D721Med (cell line): ENCODE results near the gene SLC50A1.

ENCODE experiments used
- DNase-seq: peaks from one replicate; pipeline ENCODE4 v3.0.0; 2011; ENCODE audit warnings: low spot score; ENCODE audit not compliant: insufficient read length
- FAIRE-seq: peaks from 2 replicates; lab custom pipeline; 2011; peaks lifted over from hg19 to GRCh38; lab: Jason Lieb, UNC
- TF ChIP-seq, protein P1 (sequence below): IDR thresholded peaks from 2 replicates; pipeline ENCODE4 v1.5.1; 2012; ENCODE audit warnings: mild to moderate bottlenecking, control low read depth; ENCODE audit not compliant: insufficient read depth; ENCODE audit errors: missing control alignments

SLC50A1 gene

DNA sequence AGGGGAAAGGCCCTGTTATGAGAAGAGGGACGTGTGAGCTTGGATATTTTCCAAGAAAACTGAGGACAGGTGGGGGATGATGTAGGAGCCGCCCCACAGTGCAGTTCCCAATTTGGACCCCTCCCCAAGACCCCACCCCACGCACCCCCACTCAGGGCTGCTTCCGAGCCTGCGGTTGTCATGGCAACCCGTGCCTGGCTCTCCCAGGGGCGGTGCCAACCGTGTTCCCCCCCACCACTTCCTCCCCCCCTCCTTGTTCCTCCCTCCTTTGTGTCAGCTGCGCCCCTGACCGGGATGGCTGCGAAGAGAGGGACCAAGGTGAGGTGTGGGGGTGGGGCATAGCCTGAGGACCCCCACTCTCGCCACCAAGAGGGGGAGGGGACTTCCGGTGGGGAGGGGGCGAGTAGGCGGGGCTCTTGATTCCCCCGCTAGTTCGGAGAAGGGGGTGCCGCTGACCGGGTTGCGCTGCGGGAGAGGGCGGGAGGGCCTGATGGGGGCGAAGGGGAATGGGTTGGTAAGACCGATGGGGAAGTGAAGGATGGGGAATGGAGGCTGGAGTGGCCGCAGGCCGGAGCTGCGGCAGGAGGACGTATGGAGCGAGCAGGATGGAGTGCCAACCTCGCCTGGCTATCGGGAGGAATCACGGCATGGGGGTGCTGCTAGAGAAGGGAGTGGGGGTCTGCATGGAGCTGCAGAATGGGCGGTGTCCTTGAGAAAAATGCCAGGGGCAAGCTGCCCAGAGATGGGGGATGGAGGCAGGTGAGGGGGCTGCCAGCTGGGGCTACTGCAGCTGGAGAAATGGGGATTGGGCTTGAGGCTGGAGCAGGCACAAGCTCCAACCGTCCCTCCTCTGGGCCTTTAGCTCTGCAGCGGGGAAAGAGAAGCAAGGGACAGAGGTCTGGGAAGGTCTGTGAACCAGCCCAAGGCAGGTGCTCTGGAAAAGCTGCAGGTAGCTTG is 39.0 kb downstream of the SLC50A1 start:
- TF ChIP-seq, protein P1, sequence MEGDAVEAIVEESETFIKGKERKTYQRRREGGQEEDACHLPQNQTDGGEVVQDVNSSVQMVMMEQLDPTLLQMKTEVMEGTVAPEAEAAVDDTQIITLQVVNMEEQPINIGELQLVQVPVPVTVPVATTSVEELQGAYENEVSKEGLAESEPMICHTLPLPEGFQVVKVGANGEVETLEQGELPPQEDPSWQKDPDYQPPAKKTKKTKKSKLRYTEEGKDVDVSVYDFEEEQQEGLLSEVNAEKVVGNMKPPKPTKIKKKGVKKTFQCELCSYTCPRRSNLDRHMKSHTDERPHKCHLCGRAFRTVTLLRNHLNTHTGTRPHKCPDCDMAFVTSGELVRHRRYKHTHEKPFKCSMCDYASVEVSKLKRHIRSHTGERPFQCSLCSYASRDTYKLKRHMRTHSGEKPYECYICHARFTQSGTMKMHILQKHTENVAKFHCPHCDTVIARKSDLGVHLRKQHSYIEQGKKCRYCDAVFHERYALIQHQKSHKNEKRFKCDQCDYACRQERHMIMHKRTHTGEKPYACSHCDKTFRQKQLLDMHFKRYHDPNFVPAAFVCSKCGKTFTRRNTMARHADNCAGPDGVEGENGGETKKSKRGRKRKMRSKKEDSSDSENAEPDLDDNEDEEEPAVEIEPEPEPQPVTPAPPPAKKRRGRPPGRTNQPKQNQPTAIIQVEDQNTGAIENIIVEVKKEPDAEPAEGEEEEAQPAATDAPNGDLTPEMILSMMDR, result no peak
- FAIRE-seq (no peak), DNase-seq (peak; percentile 71)

DNA sequence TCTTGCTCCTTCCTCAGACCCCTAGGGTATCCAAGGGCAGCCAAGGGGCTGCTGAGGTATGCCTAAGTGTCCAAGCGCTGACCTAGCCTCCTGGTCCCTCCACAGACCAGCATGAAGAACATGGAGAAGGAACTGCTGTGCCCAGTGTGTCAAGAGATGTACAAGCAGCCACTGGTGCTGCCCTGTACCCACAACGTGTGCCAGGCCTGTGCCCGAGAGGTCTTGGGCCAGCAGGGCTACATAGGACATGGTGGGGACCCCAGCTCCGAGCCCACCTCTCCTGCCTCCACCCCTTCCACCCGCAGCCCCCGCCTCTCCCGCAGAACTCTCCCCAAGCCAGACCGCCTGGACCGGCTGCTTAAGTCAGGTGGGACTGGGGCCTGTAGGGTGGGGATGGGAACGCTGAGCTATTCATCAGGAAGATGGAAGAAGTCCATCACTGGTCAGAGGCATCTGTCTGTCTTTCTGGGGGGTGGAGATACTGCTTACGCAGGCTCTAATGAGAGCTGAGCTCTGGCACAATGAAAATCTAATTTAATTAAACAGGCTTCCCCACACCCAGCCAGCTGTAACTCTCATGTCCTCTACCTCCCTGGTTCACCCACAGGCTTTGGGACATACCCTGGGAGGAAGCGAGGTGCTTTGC is 39.8 kb downstream of the SLC50A1 start:
- TF ChIP-seq, protein P1, result no peak
- DNase-seq, result peak; percentile 21
- FAIRE-seq, result no peak

DNA sequence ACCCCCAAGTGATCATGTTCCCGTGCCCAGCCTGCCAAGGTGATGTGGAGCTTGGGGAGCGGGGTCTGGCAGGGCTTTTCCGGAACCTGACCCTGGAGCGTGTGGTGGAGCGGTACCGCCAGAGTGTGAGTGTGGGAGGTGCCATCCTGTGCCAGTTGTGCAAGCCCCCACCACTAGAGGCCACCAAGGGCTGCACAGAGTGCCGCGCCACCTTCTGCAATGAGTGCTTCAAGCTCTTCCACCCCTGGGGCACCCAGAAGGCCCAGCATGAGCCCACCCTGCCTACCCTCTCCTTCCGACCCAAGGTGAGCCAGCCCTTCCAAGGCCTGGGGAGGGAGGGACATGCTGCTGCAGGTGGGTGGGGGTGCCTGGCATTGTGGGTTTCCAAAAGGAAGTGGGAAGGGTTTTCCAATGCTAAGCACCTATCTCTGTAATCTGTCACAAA is 40.3 kb downstream of the SLC50A1 start:
- TF ChIP-seq, protein P1, result no peak
- DNase-seq (peak; percentile 17), FAIRE-seq (no peak)

DNA sequence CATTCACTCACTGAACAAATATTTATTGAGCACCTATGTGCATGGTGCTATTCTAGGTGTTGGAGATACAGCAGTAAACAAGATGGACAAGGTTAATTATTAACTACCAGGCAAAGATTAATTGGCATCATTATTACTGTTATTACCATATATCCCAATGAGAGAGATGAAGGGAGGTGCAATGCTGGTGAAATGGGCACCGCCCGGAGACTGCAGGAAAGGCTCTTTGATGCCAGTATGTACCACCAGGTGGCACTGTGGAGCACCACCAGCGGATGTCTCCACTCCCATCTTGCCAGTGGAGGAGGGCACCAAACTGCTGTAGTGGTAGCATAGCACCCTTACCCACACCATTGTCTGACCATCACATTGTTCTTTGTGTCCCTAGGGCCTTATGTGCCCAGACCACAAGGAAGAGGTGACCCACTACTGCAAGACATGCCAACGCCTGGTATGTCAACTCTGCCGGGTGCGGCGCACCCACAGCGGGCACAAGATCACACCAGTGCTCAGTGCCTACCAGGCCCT is 41.0 kb downstream of the SLC50A1 start:
- FAIRE-seq, result peak; percentile 32

DNA sequence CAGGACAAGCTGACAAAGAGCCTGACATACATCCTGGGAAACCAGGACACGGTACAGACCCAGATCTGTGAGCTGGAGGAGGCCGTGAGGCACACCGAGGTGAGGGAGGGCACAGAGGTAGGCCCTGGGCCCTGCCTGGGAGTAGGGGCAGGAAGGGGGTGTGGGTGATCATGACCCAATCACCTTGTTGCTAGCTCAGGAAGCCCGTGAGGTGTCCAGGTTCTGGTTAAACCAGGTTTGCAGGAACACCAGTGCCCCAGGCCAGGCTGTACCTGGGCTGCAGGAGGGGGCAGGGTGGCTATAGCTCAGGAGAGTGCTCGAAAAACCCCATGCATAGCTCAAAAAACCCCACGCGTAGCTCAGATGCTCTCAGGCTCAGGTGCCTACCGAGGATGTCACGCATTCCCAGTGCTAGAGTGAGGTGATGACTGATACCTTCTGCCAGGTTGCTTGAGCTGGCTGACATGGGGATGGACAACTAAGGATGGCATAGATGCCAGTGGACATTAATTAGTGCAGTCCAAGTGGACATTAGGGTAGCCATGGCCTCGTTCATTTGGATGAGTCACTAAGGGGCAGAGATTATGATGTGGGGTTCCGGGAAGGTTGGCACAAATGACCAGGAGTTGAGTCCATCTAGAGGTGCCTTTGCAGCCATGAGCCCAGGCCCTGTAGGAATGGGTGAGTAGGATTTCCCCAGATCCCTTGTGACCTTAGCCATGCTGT is 41.7 kb downstream of the SLC50A1 start:
- FAIRE-seq, result no peak
- DNase-seq, result peak; percentile 27
- TF ChIP-seq, protein P1, result no peak

More for the DNA sequence above, 41.0 kb downstream of the SLC50A1 start:
- TF ChIP-seq, protein P1, result peak; percentile 96
- peak; percentile 100 for DNase-seq

DNA sequence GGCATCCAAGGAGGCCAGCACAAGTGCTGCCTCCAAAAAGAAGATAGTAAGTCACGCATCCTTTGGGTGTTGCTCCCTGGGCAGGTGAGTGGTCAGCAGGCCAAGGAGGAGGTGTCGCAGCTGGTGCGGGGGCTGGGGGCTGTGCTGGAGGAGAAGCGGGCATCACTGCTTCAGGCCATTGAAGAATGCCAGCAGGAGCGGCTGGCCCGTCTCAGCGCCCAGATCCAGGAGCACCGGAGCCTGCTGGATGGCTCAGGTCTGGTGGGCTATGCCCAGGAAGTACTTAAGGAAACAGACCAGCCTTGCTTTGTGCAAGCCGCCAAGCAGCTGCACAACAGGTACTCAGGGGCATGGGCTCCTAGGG is 42.2 kb downstream of the SLC50A1 start:
- DNase-seq (no peak), FAIRE-seq (no peak)
- TF ChIP-seq, protein P1, result no peak
